ENCODE results near the gene KCTD10.
A peak's percentile ranks its signal among the peaks of the same experiment; 100 is the strongest.

KCTD10 gene

DNA sequence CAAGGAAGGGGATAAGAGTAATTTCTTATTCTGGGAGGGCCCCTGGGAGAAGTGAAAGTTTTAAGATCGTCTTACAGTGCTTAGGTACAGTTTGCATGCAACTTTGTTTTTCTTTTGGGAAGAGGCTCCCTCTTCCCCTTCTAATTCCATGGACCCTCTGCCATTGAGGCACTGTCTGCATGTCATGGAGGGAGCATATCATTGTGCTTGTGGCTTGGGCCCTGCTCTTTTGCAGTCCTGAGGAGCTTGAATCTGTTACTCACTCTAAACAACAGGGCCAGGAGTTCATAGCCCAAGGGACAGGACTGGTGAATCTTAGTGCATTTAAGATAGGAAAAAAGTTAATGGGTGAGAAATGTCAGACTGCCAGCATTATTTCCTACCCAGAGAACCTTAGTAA lies 2.7 kb upstream of the KCTD10 start:
- no peak overlapping the region for H3K4me3 ChIP-seq (replicated peaks; ENCODE audit: insufficient read depth, low read length)
- no peak overlapping the region for H3K27ac ChIP-seq (replicated peaks)
- no peaks in the 10 kb centered on the region for H3K27me3 ChIP-seq (ENCODE audit: insufficient read depth, poor library complexity, severe bottlenecking)
- TF ChIP-seq, protein P1, sequence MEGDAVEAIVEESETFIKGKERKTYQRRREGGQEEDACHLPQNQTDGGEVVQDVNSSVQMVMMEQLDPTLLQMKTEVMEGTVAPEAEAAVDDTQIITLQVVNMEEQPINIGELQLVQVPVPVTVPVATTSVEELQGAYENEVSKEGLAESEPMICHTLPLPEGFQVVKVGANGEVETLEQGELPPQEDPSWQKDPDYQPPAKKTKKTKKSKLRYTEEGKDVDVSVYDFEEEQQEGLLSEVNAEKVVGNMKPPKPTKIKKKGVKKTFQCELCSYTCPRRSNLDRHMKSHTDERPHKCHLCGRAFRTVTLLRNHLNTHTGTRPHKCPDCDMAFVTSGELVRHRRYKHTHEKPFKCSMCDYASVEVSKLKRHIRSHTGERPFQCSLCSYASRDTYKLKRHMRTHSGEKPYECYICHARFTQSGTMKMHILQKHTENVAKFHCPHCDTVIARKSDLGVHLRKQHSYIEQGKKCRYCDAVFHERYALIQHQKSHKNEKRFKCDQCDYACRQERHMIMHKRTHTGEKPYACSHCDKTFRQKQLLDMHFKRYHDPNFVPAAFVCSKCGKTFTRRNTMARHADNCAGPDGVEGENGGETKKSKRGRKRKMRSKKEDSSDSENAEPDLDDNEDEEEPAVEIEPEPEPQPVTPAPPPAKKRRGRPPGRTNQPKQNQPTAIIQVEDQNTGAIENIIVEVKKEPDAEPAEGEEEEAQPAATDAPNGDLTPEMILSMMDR (IDR thresholded peaks at IDR 0.05; ENCODE audit: insufficient read depth, low read length) = no peak
- TF ChIP-seq, protein P2, sequence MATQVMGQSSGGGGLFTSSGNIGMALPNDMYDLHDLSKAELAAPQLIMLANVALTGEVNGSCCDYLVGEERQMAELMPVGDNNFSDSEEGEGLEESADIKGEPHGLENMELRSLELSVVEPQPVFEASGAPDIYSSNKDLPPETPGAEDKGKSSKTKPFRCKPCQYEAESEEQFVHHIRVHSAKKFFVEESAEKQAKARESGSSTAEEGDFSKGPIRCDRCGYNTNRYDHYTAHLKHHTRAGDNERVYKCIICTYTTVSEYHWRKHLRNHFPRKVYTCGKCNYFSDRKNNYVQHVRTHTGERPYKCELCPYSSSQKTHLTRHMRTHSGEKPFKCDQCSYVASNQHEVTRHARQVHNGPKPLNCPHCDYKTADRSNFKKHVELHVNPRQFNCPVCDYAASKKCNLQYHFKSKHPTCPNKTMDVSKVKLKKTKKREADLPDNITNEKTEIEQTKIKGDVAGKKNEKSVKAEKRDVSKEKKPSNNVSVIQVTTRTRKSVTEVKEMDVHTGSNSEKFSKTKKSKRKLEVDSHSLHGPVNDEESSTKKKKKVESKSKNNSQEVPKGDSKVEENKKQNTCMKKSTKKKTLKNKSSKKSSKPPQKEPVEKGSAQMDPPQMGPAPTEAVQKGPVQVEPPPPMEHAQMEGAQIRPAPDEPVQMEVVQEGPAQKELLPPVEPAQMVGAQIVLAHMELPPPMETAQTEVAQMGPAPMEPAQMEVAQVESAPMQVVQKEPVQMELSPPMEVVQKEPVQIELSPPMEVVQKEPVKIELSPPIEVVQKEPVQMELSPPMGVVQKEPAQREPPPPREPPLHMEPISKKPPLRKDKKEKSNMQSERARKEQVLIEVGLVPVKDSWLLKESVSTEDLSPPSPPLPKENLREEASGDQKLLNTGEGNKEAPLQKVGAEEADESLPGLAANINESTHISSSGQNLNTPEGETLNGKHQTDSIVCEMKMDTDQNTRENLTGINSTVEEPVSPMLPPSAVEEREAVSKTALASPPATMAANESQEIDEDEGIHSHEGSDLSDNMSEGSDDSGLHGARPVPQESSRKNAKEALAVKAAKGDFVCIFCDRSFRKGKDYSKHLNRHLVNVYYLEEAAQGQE (IDR thresholded peaks at IDR 0.05; ENCODE audit: insufficient replicate concordance, low read depth) = no peak
- TF ChIP-seq GABPA (IDR thresholded peaks at IDR 0.05; ENCODE audit: low read depth) (no peak), POLR2AphosphoS5 (IDR thresholded peaks at IDR 0.05; ENCODE audit: low read depth) (no peak), SPI1 (IDR thresholded peaks at IDR 0.05; ENCODE audit: borderline replicate concordance, low read depth) (no peak)
- no peak for DNase-seq (ENCODE audit: low read depth in 1 of 2, low spot score in 1 of 2)

DNA sequence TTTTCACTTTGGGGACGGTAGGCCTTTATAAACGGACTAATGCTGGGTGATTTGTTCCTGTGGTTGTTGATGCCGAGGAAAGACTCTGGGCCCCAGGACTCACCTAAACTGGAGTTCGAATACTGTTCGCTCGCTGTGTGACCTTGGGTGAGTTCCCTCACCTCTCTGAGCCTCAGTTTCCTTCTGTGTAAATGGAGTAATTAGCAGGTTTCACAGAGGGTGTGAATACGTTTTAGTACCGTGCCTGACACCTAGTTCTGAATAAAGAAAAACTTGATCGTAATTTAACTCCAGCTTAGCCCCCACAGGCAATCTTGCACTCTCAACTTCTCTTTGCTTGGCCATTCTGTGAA lies 839 bp upstream of the KCTD10 start:
- Histone ChIP-seq H3K4me3 (replicated peaks; ENCODE audit: insufficient read depth, low read length) (peak overlapping the region; percentile 99), H3K27me3 (ENCODE audit: insufficient read depth, poor library complexity, severe bottlenecking) (no peaks in the 10 kb centered on the region), H3K27ac (replicated peaks) (peak overlapping the region; percentile 99)
- no peak for DNase-seq (ENCODE audit: low read depth in 1 of 2, low spot score in 1 of 2)
- TF ChIP-seq POLR2AphosphoS5 (IDR thresholded peaks at IDR 0.05; ENCODE audit: low read depth) (no peak), SPI1 (IDR thresholded peaks at IDR 0.05; ENCODE audit: borderline replicate concordance, low read depth) (no peak), GABPA (IDR thresholded peaks at IDR 0.05; ENCODE audit: low read depth) (no peak)
- TF ChIP-seq, protein P1 (IDR thresholded peaks at IDR 0.05; ENCODE audit: insufficient read depth, low read length) = no peak
- TF ChIP-seq, protein P2 (IDR thresholded peaks at IDR 0.05; ENCODE audit: insufficient replicate concordance, low read depth) = no peak

DNA sequence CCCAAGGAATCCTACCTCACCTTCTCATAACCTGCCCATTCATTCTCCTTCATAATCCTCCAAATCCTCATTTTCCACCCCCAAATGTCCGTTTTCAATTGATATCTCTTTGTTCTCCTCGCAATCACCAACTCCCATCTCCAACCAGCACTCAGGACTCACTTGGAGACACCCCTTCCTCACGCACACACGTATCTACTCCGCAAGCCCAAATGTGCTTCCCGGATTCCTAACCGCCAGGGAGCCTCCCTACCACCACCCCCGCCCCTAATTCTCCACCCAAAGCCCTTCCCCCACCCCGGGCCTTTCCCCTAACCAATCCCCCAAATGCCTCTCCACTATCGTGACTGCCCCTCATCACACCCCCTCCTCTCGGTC lies 304 bp downstream of the KCTD10 start:
- TF ChIP-seq GABPA (IDR thresholded peaks at IDR 0.05; ENCODE audit: low read depth) (no peak), POLR2AphosphoS5 (IDR thresholded peaks at IDR 0.05; ENCODE audit: low read depth) (no peak), SPI1 (IDR thresholded peaks at IDR 0.05; ENCODE audit: borderline replicate concordance, low read depth) (no peak)
- TF ChIP-seq, protein P1 (IDR thresholded peaks at IDR 0.05; ENCODE audit: insufficient read depth, low read length) = no peak
- TF ChIP-seq, protein P2 (IDR thresholded peaks at IDR 0.05; ENCODE audit: insufficient replicate concordance, low read depth) = no peak
- DNase-seq (ENCODE audit: low read depth in 1 of 2, low spot score in 1 of 2) = peak in 1 of 2 experiments; percentile 15
- Histone ChIP-seq H3K27ac (replicated peaks) (peak overlapping the region; percentile 99), H3K4me3 (replicated peaks; ENCODE audit: insufficient read depth, low read length) (peak overlapping the region; percentile 99), H3K27me3 (ENCODE audit: insufficient read depth, poor library complexity, severe bottlenecking) (no peaks in the 10 kb centered on the region)

All from HL-60 (cell line).